HL-60/S4 treated with retinoic acid at 250 ng/mL for 4 days and 3 days (cell line): ENCODE results near the gene KLHL36.

Experiments used
- in situ Hi-C: fragments of 300-500 bp; cut with MboI; formaldehyde crosslinking; loops from 2 replicates; pipeline ENCODE4 v1.7.0; 2022; ENCODE audit warnings: low sequenced_read_pairs

Gene KLHL36

GRCh38 chr16:84640145-84640544, 8.2 kb upstream of the KLHL36 start:
- in situ Hi-C loops = loop anchor here (25.0 kb wide), 1 partner anchor 322 kb away; no protein-coding TSS in a partner anchor

GRCh38 chr16:84641643-84642358, 6.5 kb upstream of the KLHL36 start:
- in situ Hi-C loops = loop anchor here (25.0 kb wide), 1 partner anchor 320 kb away; no protein-coding TSS in a partner anchor

- in situ Hi-C loops = loop anchor here (25.0 kb wide), 1 partner anchor 319 kb away; no protein-coding TSS in a partner anchor
These were observed 5.1 kb upstream of the KLHL36 start for GRCh38 chr16:84643180-84643583.

GRCh38 chr16:84643674-84644073, 4.6 kb upstream of the KLHL36 start:
- in situ Hi-C loops = loop anchor here (25.0 kb wide), 1 partner anchor 319 kb away; no protein-coding TSS in a partner anchor

GRCh38 chr16:84648595-84649510, 542 bp downstream of the KLHL36 start:
- in situ Hi-C loops = loop anchor here (25.0 kb wide), 1 partner anchor 313 kb away; no protein-coding TSS in a partner anchor

GRCh38 chr16:84649511-84649861, 1.2 kb downstream of the KLHL36 start:
- in situ Hi-C loops = loop anchor here (25.0 kb wide), 1 partner anchor 313 kb away; no protein-coding TSS in a partner anchor

GRCh38 chr16:84650062-84650991, 2.0 kb downstream of the KLHL36 start:
- in situ Hi-C loops = no loop called here

- in situ Hi-C loops = no loop called here
These were observed 4.3 kb downstream of the KLHL36 start for GRCh38 chr16:84652566-84652965.

GRCh38 chr16:84654238-84654637, 5.9 kb downstream of the KLHL36 start:
- in situ Hi-C loops = no loop called here

- in situ Hi-C loops = no loop called here
These were observed 6.7 kb downstream of the KLHL36 start for GRCh38 chr16:84654998-84655397.

GRCh38 chr16:84656649-84657048, 8.3 kb downstream of the KLHL36 start:
- in situ Hi-C loops = no loop called here

GRCh38 chr16:84657229-84657837, 9.0 kb downstream of the KLHL36 start:
- in situ Hi-C loops = no loop called here

- in situ Hi-C loops = no loop called here
These were observed 10.4 kb downstream of the KLHL36 start for GRCh38 chr16:84658690-84659089.

- in situ Hi-C loops = no loop called here
These were observed 11.5 kb downstream of the KLHL36 start for GRCh38 chr16:84659656-84660300.

GRCh38 chr16:84660973-84661372, 12.7 kb downstream of the KLHL36 start:
- in situ Hi-C loops = no loop called here

- in situ Hi-C loops = no loop called here
These were observed 13.2 kb downstream of the KLHL36 start for GRCh38 chr16:84661418-84662060.

GRCh38 chr16:84662471-84662870, 14.2 kb downstream of the KLHL36 start:
- in situ Hi-C loops = no loop called here

- in situ Hi-C loops = no loop called here
These were observed 15.3 kb downstream of the KLHL36 start for GRCh38 chr16:84663433-84664101.

GRCh38 chr16:84665359-84665758, 17.0 kb downstream of the KLHL36 start:
- in situ Hi-C loops = no loop called here
